ENCODE data around the gene PADI3. TPM values are rescaled to one million over a fixed set of nuclear protein-coding genes. Genes with fewer than 3 reads are reported as not detected.

Gene PADI3
- total RNA-seq, 1 experiment from 2014 or later: 2.5 TPM

DNA sequence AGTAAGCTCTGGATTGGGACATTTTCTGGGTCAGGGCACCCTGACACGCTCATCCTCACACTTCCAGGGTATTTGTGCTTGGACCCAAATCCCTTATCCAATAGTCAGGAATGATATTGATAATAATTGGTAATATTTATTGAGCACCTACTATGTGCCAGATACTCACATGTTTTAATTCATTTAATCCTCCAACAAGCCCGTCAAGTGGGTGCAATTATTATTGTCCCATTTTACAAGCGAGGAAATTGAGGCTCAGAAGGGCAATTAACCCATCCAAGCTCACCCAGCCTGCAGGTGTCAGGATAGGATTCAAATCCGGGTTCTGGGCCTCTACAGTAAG, 11.4 kb upstream of the PADI3 start:
- Mint-ChIP-seq H3K27ac (no peak overlapping the region), H3K9me3 (no peaks in the 10 kb centered on the region), H3K36me3 (ENCODE audit: insufficient read depth in 1 of 3, low read depth in 3 of 3) (no peaks in the 10 kb centered on the region), H3K4me1 (peaks cover 13 to 21% of the 10 kb centered on the region in 2 experiments), H3K4me3 (no peak overlapping the region), H3K27me3 (ENCODE audit: low read depth) (no peaks in the 10 kb centered on the region)
- Histone ChIP-seq H2BK5ac (ENCODE audit: insufficient read length, low read length) (no peak overlapping the region), H3K4me1 (ENCODE audit: insufficient read depth, low read length) (peaks cover 5% of the 10 kb centered on the region; the same call in 1 of the 2 replicates), H2BK12ac (ENCODE audit: insufficient read length, low read depth, low read length) (no peak overlapping the region), H3K9me3 (ENCODE audit: control insufficient read depth, low read depth, low read length) (no peaks in the 10 kb centered on the region), H3K79me2 (ENCODE audit: insufficient read depth, low read length) (no peaks in the 10 kb centered on the region), H2BK20ac (ENCODE audit: low read depth, low read length, poor library complexity, severe bottlenecking) (no peak overlapping the region), H4K5ac (ENCODE audit: insufficient read length, low read depth, low read length) (no peak overlapping the region), H2BK15ac (ENCODE audit: low read depth, low read length) (no peak overlapping the region), H3K23ac (ENCODE audit: insufficient read length, low read depth, low read length) (no peak overlapping the region), H3K14ac (ENCODE audit: insufficient read depth, low read length) (no peak overlapping the region), H4K8ac (replicated peaks; ENCODE audit: insufficient read length, low read depth, low read length) (no peak overlapping the region), H2BK120ac (ENCODE audit: low read depth, low read length, poor library complexity, severe bottlenecking) (no peak overlapping the region), H3K9ac (ENCODE audit: extremely low read depth, insufficient read length, low read length) (no peak overlapping the region), H3K27me3 (ENCODE audit: insufficient read depth, low read length) (no peaks in the 10 kb centered on the region; the same call in 1 of the 2 replicates), H3K23me2 (ENCODE audit: insufficient read length, low read depth, low read length, poor library complexity, severe bottlenecking) (peaks cover 4% of the 10 kb centered on the region), H4K20me1 (ENCODE audit: control insufficient read depth, insufficient read depth, insufficient read length) (no peaks in the 10 kb centered on the region), H3K79me1 (ENCODE audit: insufficient read depth, low read depth, low read length, poor library complexity, severe bottlenecking) (no peaks in the 10 kb centered on the region), H3K18ac (ENCODE audit: insufficient read length, low read depth, low read length) (no peak overlapping the region), H2AK5ac (ENCODE audit: insufficient read length, low read length) (no peak overlapping the region), H3K4ac (ENCODE audit: low read depth, low read length) (no peak overlapping the region), H3K56ac (ENCODE audit: insufficient read length, low read depth, low read length) (no peak overlapping the region), H2AFZ (ENCODE audit: low read length) (no peak overlapping the region), H3K27ac (ENCODE audit: insufficient read length, low read depth, low read length) (no peak overlapping the region), H3T11ph (ENCODE audit: low read length) (no peak overlapping the region), H4K91ac (ENCODE audit: insufficient read length, low read depth, low read length) (no peak overlapping the region), H3K4me2 (ENCODE audit: insufficient read depth, insufficient read length, low read length) (no peak overlapping the region)
- TF ChIP-seq, protein P1, sequence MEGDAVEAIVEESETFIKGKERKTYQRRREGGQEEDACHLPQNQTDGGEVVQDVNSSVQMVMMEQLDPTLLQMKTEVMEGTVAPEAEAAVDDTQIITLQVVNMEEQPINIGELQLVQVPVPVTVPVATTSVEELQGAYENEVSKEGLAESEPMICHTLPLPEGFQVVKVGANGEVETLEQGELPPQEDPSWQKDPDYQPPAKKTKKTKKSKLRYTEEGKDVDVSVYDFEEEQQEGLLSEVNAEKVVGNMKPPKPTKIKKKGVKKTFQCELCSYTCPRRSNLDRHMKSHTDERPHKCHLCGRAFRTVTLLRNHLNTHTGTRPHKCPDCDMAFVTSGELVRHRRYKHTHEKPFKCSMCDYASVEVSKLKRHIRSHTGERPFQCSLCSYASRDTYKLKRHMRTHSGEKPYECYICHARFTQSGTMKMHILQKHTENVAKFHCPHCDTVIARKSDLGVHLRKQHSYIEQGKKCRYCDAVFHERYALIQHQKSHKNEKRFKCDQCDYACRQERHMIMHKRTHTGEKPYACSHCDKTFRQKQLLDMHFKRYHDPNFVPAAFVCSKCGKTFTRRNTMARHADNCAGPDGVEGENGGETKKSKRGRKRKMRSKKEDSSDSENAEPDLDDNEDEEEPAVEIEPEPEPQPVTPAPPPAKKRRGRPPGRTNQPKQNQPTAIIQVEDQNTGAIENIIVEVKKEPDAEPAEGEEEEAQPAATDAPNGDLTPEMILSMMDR (conservative IDR thresholded peaks at IDR 0.05): no peak
- no peak for DNase-seq
- no CpG with 5 or more reads among the region's 4 CpGs for WGBS (ENCODE audit: extremely low coverage, insufficient read length, low lambda C conversion rate)

Data from H9 (cell line).